ENCODE measurements around the gene NT5DC2. TPM values are rescaled to one million over a fixed set of nuclear protein-coding genes. Genes with fewer than 3 reads are reported as not detected.

Gene NT5DC2
- total RNA-seq, 2 experiments from 2014 or later: 53.8 to 61.7 TPM

GRCh38 chr3:52484680-52485461 is 48.8 kb downstream of the NT5DC2 start:
- Mint-ChIP-seq H3K27ac (peak overlapping the region; percentile 19), H3K36me3 (ENCODE audit: low read depth) (peaks cover 6% of the 10 kb centered on the region), H3K27me3 (no peaks in the 10 kb centered on the region), H3K4me1 (ENCODE audit: low read depth) (no peaks in the 10 kb centered on the region), H3K9me3 (no peaks in the 10 kb centered on the region), H3K4me3 (no peak overlapping the region)
- POLR2A ChIA-PET: no interaction called here
- no peak for DNase-seq
- no peak for TF ChIP-seq CTCF (IDR thresholded peaks at IDR 0.05)
- intact Hi-C loops (cut with micrococcal nuclease): no loop called here
- ATAC-seq: no peak
- CTCF ChIA-PET: no interaction called here

GRCh38 chr3:52483577-52484381 is 49.9 kb downstream of the NT5DC2 start:
- peaks cover 6% of the 10 kb centered on the region for H3K36me3 Mint-ChIP-seq (ENCODE audit: low read depth)
- DNase-seq (no peak), ATAC-seq (no peak)
- H3K27ac Mint-ChIP-seq: no peak overlapping the region
- no peaks in the 10 kb centered on the region for H3K4me1 Mint-ChIP-seq (ENCODE audit: low read depth)
- H3K4me3 Mint-ChIP-seq: no peak overlapping the region
- TF ChIP-seq CTCF (IDR thresholded peaks at IDR 0.05): no peak
- POLR2A ChIA-PET: interaction anchor here (0.6 to 0.8 kb wide), 2 partner anchors 34 to 42 kb away, joined by 3 read pairs; no protein-coding TSS in a partner anchor
- CTCF ChIA-PET: no interaction called here
- no peaks in the 10 kb centered on the region for H3K9me3 Mint-ChIP-seq
- intact Hi-C loops (cut with micrococcal nuclease): no loop called here
- H3K27me3 Mint-ChIP-seq: no peaks in the 10 kb centered on the region

- no peak for ATAC-seq
- no peaks in the 10 kb centered on the region for H3K27me3 Mint-ChIP-seq
- no peak overlapping the region for H3K4me3 Mint-ChIP-seq
- TF ChIP-seq CTCF (IDR thresholded peaks at IDR 0.05): no peak
- H3K27ac Mint-ChIP-seq: no peak overlapping the region
- ChIA-PET CTCF (interaction anchor here (0.7 to 0.9 kb wide), 3 partner anchors 8 to 54 kb away, joined by 3 read pairs; no protein-coding TSS in a partner anchor), POLR2A (interaction anchor here (0.6 to 0.8 kb wide), 2 partner anchors 35 to 43 kb away, joined by 3 read pairs; no protein-coding TSS in a partner anchor)
- H3K36me3 Mint-ChIP-seq (ENCODE audit: low read depth): peaks cover 7% of the 10 kb centered on the region
- DNase-seq: no peak
- H3K4me1 Mint-ChIP-seq (ENCODE audit: low read depth): no peaks in the 10 kb centered on the region
- H3K9me3 Mint-ChIP-seq: no peaks in the 10 kb centered on the region
- intact Hi-C loops (cut with micrococcal nuclease): no loop called here
Observed at GRCh38 chr3:52483081-52483480, 50.6 kb downstream of the NT5DC2 start.

- POLR2A ChIA-PET: interaction anchor here (0.6 kb wide), 1 partner anchor 537 kb away, joined by 3 read pairs; no protein-coding TSS in a partner anchor
- Mint-ChIP-seq H3K4me1 (ENCODE audit: low read depth) (no peaks in the 10 kb centered on the region), H3K27me3 (no peaks in the 10 kb centered on the region), H3K36me3 (ENCODE audit: low read depth) (peaks cover 9% of the 10 kb centered on the region), H3K27ac (no peak overlapping the region), H3K9me3 (no peaks in the 10 kb centered on the region), H3K4me3 (no peak overlapping the region)
- ATAC-seq (no peak), DNase-seq (peak; percentile 33)
- intact Hi-C loops (cut with micrococcal nuclease): no loop called here
- CTCF ChIA-PET: interaction anchor here (0.7 to 1.3 kb wide), 5 partner anchors 8 to 53 kb away, joined by 3 read pairs; no protein-coding TSS in a partner anchor
- TF ChIP-seq CTCF (IDR thresholded peaks at IDR 0.05): peak; percentile 64
Observed at GRCh38 chr3:52481819-52482521, 51.7 kb downstream of the NT5DC2 start.

Data from activated CD8-positive, alpha-beta T cell treated with anti-CD3 and anti-CD28 coated beads for 36 hours (primary cell).